Loucy (cell line): ENCODE data around the gene ZNF766.

Experiments
- H2AFZ ChIP-seq: fragments of 200-600 bp; sonication (generic); 2 replicates; pipeline ENCODE4 v1.6.0; 2016; ENCODE audit warnings: antibody characterized with exemption, mild to moderate bottlenecking, low read length, moderate library complexity
- H3F3A ChIP-seq: fragments of 200-600 bp; 2 replicates; pipeline ENCODE4 v1.6.0; 2016; ENCODE audit warnings: antibody characterized with exemption, low read depth, mild to moderate bottlenecking
- H3K27me3 ChIP-seq: fragments of 200-600 bp; sonication (generic); 2 replicates; pipeline ENCODE4 v1.6.1; 2014; ENCODE audit warnings: low read length, mild to moderate bottlenecking; ENCODE audit not compliant: insufficient read depth, poor library complexity, severe bottlenecking
- H3K36me3 ChIP-seq: fragments of 200-600 bp; sonication (generic); 2 replicates; pipeline ENCODE4 v1.6.1; 2016; ENCODE audit warnings: low read length; ENCODE audit not compliant: insufficient read depth
- H3K4me1 ChIP-seq: fragments of 200-600 bp; sonication (generic); 2 replicates; pipeline ENCODE4 v1.5.1; 2014; ENCODE audit warnings: low read length, mild to moderate bottlenecking; ENCODE audit not compliant: insufficient read depth, poor library complexity, severe bottlenecking
- H3K4me2 ChIP-seq: fragments of 200-600 bp; sonication (generic); 2 replicates; pipeline ENCODE4 v1.6.0; 2014; ENCODE audit warnings: antibody characterized with exemption, low read length, low read depth, mild to moderate bottlenecking; ENCODE audit not compliant: poor library complexity, severe bottlenecking
- H3K4me3 ChIP-seq: fragments of 200-600 bp; sonication (generic); 2 replicates; pipeline ENCODE4 v1.5.1; 2014; ENCODE audit warnings: low read length, mild to moderate bottlenecking, mixed read lengths; ENCODE audit not compliant: poor library complexity, severe bottlenecking
- H3K79me2 ChIP-seq: fragments of 200-600 bp; sonication (generic); 2 replicates; pipeline ENCODE4 v1.6.1; 2014; ENCODE audit warnings: low read length; ENCODE audit not compliant: insufficient read depth
- H3K9ac ChIP-seq: fragments of 200-600 bp; sonication (generic); 2 replicates; pipeline ENCODE4 v1.6.0; 2014; ENCODE audit warnings: mild to moderate bottlenecking, low read depth, low read length, moderate library complexity; ENCODE audit not compliant: poor library complexity, severe bottlenecking
- H3K9me2 ChIP-seq: fragments of 200-600 bp; sonication (generic); replicated peaks from 2 replicates; pipeline ENCODE4 v1.6.1; 2016; ENCODE audit warnings: low read depth, low read length, mixed read lengths
- H3K9me3 ChIP-seq: fragments of 200-600 bp; sonication (generic); 2 replicates; pipeline ENCODE4 v1.6.1; 2014; ENCODE audit warnings: mild to moderate bottlenecking, antibody characterized with exemption, low read length, low read depth; ENCODE audit not compliant: insufficient read depth
- H4K20me1 ChIP-seq: fragments of 200-600 bp; sonication (generic); 2 replicates; pipeline ENCODE4 v1.6.0; 2014; ENCODE audit warnings: antibody characterized with exemption, low read length, mild to moderate bottlenecking; ENCODE audit not compliant: insufficient read depth, poor library complexity, severe bottlenecking
- EZH2phosphoT487 ChIP-seq: fragments of 200-600 bp; IDR thresholded peaks from 2 replicates; pipeline ENCODE4 v1.6.1; 2018; ENCODE audit warnings: antibody characterized with exemption, mild to moderate bottlenecking, moderate library complexity, borderline replicate concordance
- TF ChIP-seq, protein P1 (sequence below): fragments of 200-600 bp; sonication (generic); conservative IDR thresholded peaks from 2 replicates; pipeline ENCODE4 v1.5.1; 2014; ENCODE audit warnings: mild to moderate bottlenecking, antibody characterized with exemption, low read length

Gene ZNF766

DNA sequence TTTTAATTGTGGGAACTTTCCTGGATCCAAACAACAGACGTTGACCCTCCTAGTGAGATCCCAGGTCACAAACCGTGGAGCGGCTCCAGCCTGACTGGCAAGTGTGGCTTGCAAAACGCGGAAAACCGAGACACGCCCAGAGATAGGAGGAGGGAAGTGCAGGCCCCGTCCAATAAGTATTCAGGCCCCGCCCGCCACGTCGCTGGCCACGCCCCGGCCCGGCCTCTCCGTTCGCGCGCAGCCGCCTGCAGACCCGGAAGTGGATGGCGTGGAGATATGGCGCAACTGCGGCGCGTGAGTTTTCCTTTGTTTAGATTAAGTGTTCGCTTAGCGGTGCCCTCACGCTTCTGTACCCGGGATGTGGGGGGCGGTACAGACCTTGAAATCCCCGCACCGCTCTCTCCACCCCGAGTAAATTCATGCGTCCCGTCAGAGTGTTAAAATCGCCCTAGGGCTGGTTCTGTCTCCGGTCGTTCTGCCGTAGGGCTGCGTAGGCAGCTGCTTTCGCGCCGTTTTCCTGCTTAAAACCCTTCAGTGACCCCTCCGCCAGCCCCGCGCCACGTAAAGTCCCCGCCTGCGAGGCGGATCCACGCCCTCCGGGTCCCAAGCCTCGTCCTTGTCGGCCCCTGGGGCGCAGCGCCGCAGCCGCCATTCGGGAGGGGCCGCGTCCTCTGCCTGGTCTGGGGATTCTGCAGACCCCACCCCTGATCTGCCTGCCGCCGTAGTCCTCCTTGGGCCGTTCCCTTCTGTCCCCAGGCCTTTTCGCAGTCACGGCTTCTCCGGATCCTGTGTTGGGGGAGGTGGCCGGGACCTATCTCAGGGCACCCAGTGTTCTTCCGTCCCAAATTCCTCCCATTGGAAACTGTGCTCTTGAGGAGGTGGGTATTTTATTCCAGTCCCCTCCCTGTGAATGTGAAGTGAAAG lies at the start of gene ZNF766:
TSS of gene ZNF766 (plus strand) at position 250 of the 924 bp plus-strand sequence. CDS start at position 277, 27 bp downstream.
- H4K20me1 ChIP-seq = peaks cover 32% of the 10 kb centered on the region
- no peaks in the 10 kb centered on the region for H3K9me3 ChIP-seq
- peak within 1 kb of the TSS; percentile 95 for H3K9ac ChIP-seq
- TF ChIP-seq EZH2phosphoT487 = no peak
- TF ChIP-seq, protein P1, sequence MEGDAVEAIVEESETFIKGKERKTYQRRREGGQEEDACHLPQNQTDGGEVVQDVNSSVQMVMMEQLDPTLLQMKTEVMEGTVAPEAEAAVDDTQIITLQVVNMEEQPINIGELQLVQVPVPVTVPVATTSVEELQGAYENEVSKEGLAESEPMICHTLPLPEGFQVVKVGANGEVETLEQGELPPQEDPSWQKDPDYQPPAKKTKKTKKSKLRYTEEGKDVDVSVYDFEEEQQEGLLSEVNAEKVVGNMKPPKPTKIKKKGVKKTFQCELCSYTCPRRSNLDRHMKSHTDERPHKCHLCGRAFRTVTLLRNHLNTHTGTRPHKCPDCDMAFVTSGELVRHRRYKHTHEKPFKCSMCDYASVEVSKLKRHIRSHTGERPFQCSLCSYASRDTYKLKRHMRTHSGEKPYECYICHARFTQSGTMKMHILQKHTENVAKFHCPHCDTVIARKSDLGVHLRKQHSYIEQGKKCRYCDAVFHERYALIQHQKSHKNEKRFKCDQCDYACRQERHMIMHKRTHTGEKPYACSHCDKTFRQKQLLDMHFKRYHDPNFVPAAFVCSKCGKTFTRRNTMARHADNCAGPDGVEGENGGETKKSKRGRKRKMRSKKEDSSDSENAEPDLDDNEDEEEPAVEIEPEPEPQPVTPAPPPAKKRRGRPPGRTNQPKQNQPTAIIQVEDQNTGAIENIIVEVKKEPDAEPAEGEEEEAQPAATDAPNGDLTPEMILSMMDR = no peak
- H3K79me2 ChIP-seq = peaks cover 50% of the 10 kb centered on the region
- no peaks in the 10 kb centered on the region for H3K27me3 ChIP-seq
- H3F3A ChIP-seq = no peaks in the 10 kb centered on the region
- no peaks in the 10 kb centered on the region for H3K9me2 ChIP-seq
- peak within 1 kb of the TSS; percentile 88 for H2AFZ ChIP-seq
- H3K4me1 ChIP-seq = peaks cover 22% of the 10 kb centered on the region
- H3K36me3 ChIP-seq = no peaks in the 10 kb centered on the region
- H3K4me3 ChIP-seq = peak within 1 kb of the TSS; percentile 87
- H3K4me2 ChIP-seq = peak within 1 kb of the TSS; percentile 77

DNA sequence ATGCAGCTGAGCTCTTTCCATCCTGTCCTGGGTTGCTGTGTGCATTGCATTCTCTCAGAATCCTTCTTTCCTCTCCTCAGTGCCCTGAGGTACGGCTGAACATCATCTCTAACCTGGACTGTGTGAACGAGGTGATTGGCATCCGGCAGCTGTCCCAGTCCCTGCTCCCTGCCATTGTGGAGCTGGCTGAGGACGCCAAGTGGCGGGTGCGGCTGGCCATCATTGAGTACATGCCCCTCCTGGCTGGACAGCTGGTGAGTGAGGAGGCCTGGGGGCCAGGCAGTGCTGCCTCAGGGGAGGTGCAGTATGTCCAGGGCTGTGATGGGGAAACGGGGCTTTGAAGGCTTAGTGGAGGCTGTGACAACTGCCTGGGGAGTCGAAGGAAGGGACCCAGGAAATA lies 49.8 kb upstream of the ZNF766 start:
- no peak overlapping the region for H3K4me3 ChIP-seq
- TF ChIP-seq, protein P1 = no peak
- TF ChIP-seq EZH2phosphoT487 = no peak
- H3K9ac ChIP-seq = no peak overlapping the region
- no peaks in the 10 kb centered on the region for H3F3A ChIP-seq
- H3K9me2 ChIP-seq = no peaks in the 10 kb centered on the region
- no peaks in the 10 kb centered on the region for H3K79me2 ChIP-seq
- H3K9me3 ChIP-seq = no peaks in the 10 kb centered on the region
- no peaks in the 10 kb centered on the region for H3K27me3 ChIP-seq
- H3K4me2 ChIP-seq = no peak overlapping the region
- no peaks in the 10 kb centered on the region for H3K4me1 ChIP-seq
- peaks cover 97% of the 10 kb centered on the region; the same call in 1 of the 2 replicates for H3K36me3 ChIP-seq
- no peaks in the 10 kb centered on the region for H4K20me1 ChIP-seq
- H2AFZ ChIP-seq = no peak overlapping the region

DNA sequence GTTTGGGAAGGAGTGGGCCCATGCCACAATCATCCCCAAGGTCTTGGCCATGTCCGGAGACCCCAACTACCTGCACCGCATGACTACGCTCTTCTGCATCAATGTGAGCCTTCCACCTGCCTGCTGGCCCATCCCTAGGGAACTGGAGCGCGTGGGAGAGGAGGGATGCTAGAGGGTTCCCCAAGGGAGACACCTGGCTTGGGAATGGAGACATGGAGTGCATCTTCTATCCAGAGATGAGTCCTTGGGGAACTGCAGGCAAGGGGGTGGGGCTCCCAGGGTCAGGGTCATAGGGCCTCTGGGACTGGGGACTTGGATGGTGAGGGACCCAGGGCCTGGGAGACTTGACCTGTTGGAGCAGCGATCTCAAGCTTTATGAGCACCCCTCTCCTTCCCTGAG lies 48.4 kb upstream of the ZNF766 start:
- Histone ChIP-seq H3F3A (no peaks in the 10 kb centered on the region), H4K20me1 (no peaks in the 10 kb centered on the region), H3K9me2 (no peaks in the 10 kb centered on the region), H3K9me3 (no peaks in the 10 kb centered on the region), H3K4me2 (no peak overlapping the region), H3K4me1 (no peaks in the 10 kb centered on the region), H3K27me3 (no peaks in the 10 kb centered on the region), H3K4me3 (no peak overlapping the region), H3K79me2 (no peaks in the 10 kb centered on the region), H2AFZ (no peak overlapping the region), H3K36me3 (peaks cover 93% of the 10 kb centered on the region; the same call in 1 of the 2 replicates), H3K9ac (no peak overlapping the region)
- no peak for TF ChIP-seq EZH2phosphoT487
- TF ChIP-seq, protein P1 = no peak
